Astrocyte (in vitro differentiated cells and primary cell): Measurements from ENCODE around the gene GTF3C1.

ENCODE experiments used
- EZH2 ChIP-seq: IDR thresholded peaks from 2 replicates; pipeline ENCODE4 v1.6.1; 2012; ENCODE audit warnings: mild to moderate bottlenecking, low read length, inconsistent platforms; ENCODE audit not compliant: insufficient read depth
- TF ChIP-seq, protein P1 (sequence below): IDR thresholded peaks from 2 replicates; pipeline ENCODE4 v1.5.1; 2011; ENCODE audit warnings: low read depth, mild to moderate bottlenecking, inconsistent platforms, low read length, moderate library complexity; ENCODE audit not compliant: insufficient read depth

DNA sequence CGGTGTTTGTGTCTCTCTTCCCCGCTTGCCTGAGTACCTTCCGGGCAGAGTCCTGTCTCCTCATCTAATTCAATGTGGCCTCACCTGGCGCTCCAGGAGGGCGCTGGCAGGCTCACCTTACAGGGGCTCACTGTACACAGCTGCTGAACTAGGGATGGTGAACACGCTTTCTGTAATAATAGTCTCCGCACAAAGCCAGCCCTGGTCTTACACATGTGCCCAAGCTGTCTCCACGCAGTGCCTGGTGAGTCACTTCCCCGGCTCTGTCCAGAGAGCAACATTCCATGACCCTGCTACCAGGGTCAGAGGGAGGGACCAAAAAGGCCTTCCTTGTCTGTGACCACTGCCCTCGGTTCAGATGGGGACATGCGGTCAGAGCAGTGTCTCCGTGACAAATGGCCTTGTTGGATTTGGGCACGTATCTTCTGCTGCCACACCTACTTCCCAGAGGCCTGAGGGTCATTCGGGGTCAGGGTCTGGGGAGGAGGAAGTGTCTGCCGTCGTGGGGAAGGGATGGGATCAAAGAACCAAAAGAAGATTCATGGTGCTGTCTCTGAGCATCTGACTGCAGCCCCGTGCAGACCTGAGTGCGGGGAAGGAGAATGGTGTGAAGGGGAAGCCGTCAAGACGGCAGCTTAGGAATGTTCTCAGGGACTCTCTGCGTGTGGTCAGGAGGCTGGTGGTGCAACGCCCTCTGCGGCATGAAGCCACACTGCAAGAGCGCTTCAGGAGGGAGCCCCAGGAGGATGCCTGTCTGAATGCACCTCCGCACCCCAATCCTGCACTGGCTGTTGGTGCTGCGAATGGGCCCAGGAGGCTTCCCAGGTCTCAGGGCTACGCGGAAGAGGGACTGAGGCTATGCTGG is 78.9 kb downstream of the GTF3C1 start:
- TF ChIP-seq, protein P1, sequence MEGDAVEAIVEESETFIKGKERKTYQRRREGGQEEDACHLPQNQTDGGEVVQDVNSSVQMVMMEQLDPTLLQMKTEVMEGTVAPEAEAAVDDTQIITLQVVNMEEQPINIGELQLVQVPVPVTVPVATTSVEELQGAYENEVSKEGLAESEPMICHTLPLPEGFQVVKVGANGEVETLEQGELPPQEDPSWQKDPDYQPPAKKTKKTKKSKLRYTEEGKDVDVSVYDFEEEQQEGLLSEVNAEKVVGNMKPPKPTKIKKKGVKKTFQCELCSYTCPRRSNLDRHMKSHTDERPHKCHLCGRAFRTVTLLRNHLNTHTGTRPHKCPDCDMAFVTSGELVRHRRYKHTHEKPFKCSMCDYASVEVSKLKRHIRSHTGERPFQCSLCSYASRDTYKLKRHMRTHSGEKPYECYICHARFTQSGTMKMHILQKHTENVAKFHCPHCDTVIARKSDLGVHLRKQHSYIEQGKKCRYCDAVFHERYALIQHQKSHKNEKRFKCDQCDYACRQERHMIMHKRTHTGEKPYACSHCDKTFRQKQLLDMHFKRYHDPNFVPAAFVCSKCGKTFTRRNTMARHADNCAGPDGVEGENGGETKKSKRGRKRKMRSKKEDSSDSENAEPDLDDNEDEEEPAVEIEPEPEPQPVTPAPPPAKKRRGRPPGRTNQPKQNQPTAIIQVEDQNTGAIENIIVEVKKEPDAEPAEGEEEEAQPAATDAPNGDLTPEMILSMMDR = no peak
- no peak for TF ChIP-seq EZH2
